HG03520 (cell line): ENCODE results near the gene FGFR2.

Source experiments
- ATAC-seq: cut with Tn5 transposase; IDR thresholded peaks from one replicate; pipeline ENCODE4 v1.9.1; 2021; ENCODE audit warnings: mild to moderate bottlenecking, moderate library complexity; ENCODE audit not compliant: unreplicated experiment

The FGFR2 gene

GRCh38 chr10:121592155-121592890, 5.9 kb downstream of the FGFR2 start:
- no peak for ATAC-seq

GRCh38 chr10:121591186-121591585, 7.1 kb downstream of the FGFR2 start:
- no peak for ATAC-seq

GRCh38 chr10:121590772-121591171, 7.5 kb downstream of the FGFR2 start:
- ATAC-seq: no peak

GRCh38 chr10:121589553-121589952, 8.7 kb downstream of the FGFR2 start:
- no peak for ATAC-seq

GRCh38 chr10:121583857-121584256, 14.4 kb downstream of the FGFR2 start:
- no peak for ATAC-seq

- ATAC-seq: no peak
Observed at GRCh38 chr10:121583258-121583657, 15.0 kb downstream of the FGFR2 start.

- no peak for ATAC-seq
Observed at GRCh38 chr10:121580276-121581116, 17.7 kb downstream of the FGFR2 start.

GRCh38 chr10:121579656-121580055, 18.6 kb downstream of the FGFR2 start:
- no peak for ATAC-seq

- ATAC-seq: no peak
Observed at GRCh38 chr10:121578965-121579364, 19.3 kb downstream of the FGFR2 start.

- no peak for ATAC-seq
Observed at GRCh38 chr10:121578298-121578697, 19.9 kb downstream of the FGFR2 start.

GRCh38 chr10:121577568-121577967, 20.7 kb downstream of the FGFR2 start:
- ATAC-seq: no peak

- no peak for ATAC-seq
Observed at GRCh38 chr10:121576139-121576538, 22.1 kb downstream of the FGFR2 start.

- ATAC-seq: no peak
Observed at GRCh38 chr10:121574519-121575166, 23.6 kb downstream of the FGFR2 start.

GRCh38 chr10:121573538-121573941, 24.7 kb downstream of the FGFR2 start:
- no peak for ATAC-seq

- no peak for ATAC-seq
Observed at GRCh38 chr10:121572859-121573537, 25.2 kb downstream of the FGFR2 start.

GRCh38 chr10:121570315-121570714, 27.9 kb downstream of the FGFR2 start:
- no peak for ATAC-seq

- ATAC-seq: no peak
Observed at GRCh38 chr10:121568275-121568674, 30.0 kb downstream of the FGFR2 start.

GRCh38 chr10:121567569-121567968, 30.7 kb downstream of the FGFR2 start:
- no peak for ATAC-seq

GRCh38 chr10:121566755-121567154, 31.5 kb downstream of the FGFR2 start:
- no peak for ATAC-seq

- no peak for ATAC-seq
Observed at GRCh38 chr10:121559326-121560026, 38.8 kb downstream of the FGFR2 start.
